BJ (cell line): ENCODE measurements around the gene HOXC13. TPM values are rescaled to one million over a fixed set of nuclear protein-coding genes. Genes with fewer than 3 reads are reported as not detected.

ENCODE experiments used
- CTCF ChIA-PET: fragments of 350-600 bp; formaldehyde crosslinking; extraction: SDS; loops from one replicate; lab custom pipeline; 2021; ENCODE audit warnings: antibody characterized with exemption, inconsistent platforms; lab: Yijun Ruan, JAX
- POLR2A ChIA-PET: fragments of 300-600 bp; sonication (Branson Sonifier 250); formaldehyde crosslinking; extraction: SDS; loops from one replicate; lab custom pipeline; 2021; ENCODE audit warnings: antibody characterized with exemption; lab: Charles Lee
- DNase-seq: peaks from one replicate; pipeline ENCODE4 v3.0.0-alpha.2; 2011; ENCODE audit warnings: low read depth
- H3K27me3 ChIP-seq: 2 replicates; pipeline ENCODE4 v1.6.0; 2011; ENCODE audit warnings: low read length; ENCODE audit not compliant: control insufficient read depth, insufficient read depth
- H3K36me3 ChIP-seq: 2 replicates; pipeline ENCODE4 v1.5.1; 2011; ENCODE audit warnings: low read length; ENCODE audit not compliant: control insufficient read depth, insufficient read depth
- H3K4me3 ChIP-seq: 2 replicates; pipeline ENCODE4 v1.5.1; 2011; ENCODE audit warnings: low read depth, mild to moderate bottlenecking, control low read depth, low read length
- CTCF ChIP-seq: IDR thresholded peaks from 2 replicates; pipeline ENCODE4 v1.5.1; 2011; ENCODE audit warnings: low read depth, mild to moderate bottlenecking, control low read depth, inconsistent platforms, low read length, moderate library complexity; ENCODE audit not compliant: insufficient read depth
- polyA plus RNA-seq: library from polyadenylated mRNA; depleted of rRNA; stranded (reverse); fragments of >200 nt; gene quantifications from 2 replicates; pipeline ENCODE4 v1.2.3, GENCODE V29; 2011

HOXC13 gene
- polyA plus RNA-seq, 1 experiment, result 1.0 TPM

GRCh38 chr12:53916788-53917655, 21.6 kb upstream of the HOXC13 start:
- Histone ChIP-seq H3K27me3 (peaks cover 10% of the 10 kb centered on the region; the same call in 1 of the 2 replicates), H3K4me3 (no peak overlapping the region), H3K36me3 (no peaks in the 10 kb centered on the region)
- ChIA-PET POLR2A (no interaction called here), CTCF (interaction anchor here (0.6 kb wide), 1 partner anchor 15 kb away, joined by 3 read pairs; no protein-coding TSS in a partner anchor)
- DNase-seq, result no peak
- TF ChIP-seq CTCF, result no peak

GRCh38 chr12:53924521-53925405, 13.9 kb upstream of the HOXC13 start:
- Histone ChIP-seq H3K4me3 (no peak overlapping the region), H3K27me3 (peaks cover 49% of the 10 kb centered on the region), H3K36me3 (no peaks in the 10 kb centered on the region)
- DNase-seq, result no peak
- TF ChIP-seq CTCF, result no peak
- POLR2A ChIA-PET, result no interaction called here
- CTCF ChIA-PET, result interaction anchor here (1.0 kb wide), 1 partner anchor 9 kb away, joined by 3 read pairs; no protein-coding TSS in a partner anchor

- DNase-seq, result no peak
- TF ChIP-seq CTCF, result no peak
- Histone ChIP-seq H3K4me3 (no peak overlapping the region), H3K27me3 (peaks cover 66% of the 10 kb centered on the region), H3K36me3 (no peaks in the 10 kb centered on the region)
- ChIA-PET CTCF (interaction anchor here (0.8 to 2.3 kb wide), 3 partner anchors 11 to 143 kb away, joined by 3 to 7 read pairs (median 7); partner anchors contain the start of gene HOXC13), POLR2A (no interaction called here)
Observed at GRCh38 chr12:53927220-53928029, 11.2 kb upstream of the HOXC13 start.

- TF ChIP-seq CTCF, result no peak
- no peak overlapping the region for H3K4me3 ChIP-seq
- H3K36me3 ChIP-seq, result no peaks in the 10 kb centered on the region
- ChIA-PET POLR2A (no interaction called here), CTCF (interaction anchor here (1.3 to 1.8 kb wide), 2 partner anchors 10 to 182 kb away, joined by 4 to 7 read pairs; partner anchors contain the start of gene HOXC13)
- DNase-seq, result no peak
- H3K27me3 ChIP-seq, result peaks cover 66% of the 10 kb centered on the region
Observed at GRCh38 chr12:53928054-53928835, 10.4 kb upstream of the HOXC13 start.
